Small intestine (tissue), 7 donors: ENCODE data around the gene CDHR2. TPM values are rescaled to one million over a fixed set of nuclear protein-coding genes. Genes with fewer than 3 reads are reported as not detected.
A peak's percentile ranks its signal among the peaks of the same experiment; 100 is the strongest.

Experiments used
- DNase-seq, 2 donors: peaks; one replicate each; pipeline versions ENCODE4 v3.0.0 to v3.0.0-alpha.2; 2013
- FAIRE-seq: peaks from 2 replicates; lab custom pipeline; 2012; peaks lifted over from hg19 to GRCh38; lab: Jason Lieb, UNC
- H3K27ac ChIP-seq, 3 donors: one replicate each; pipeline ENCODE4 v1.5.1; 2013; ENCODE audit warnings: low read length in 2 of 3, mild to moderate bottlenecking in 2 of 3, control low read depth in 1 of 3, inconsistent platforms in 1 of 3, low read depth in 1 of 3, moderate library complexity in 1 of 3
- H3K27me3 ChIP-seq, 3 donors: one replicate each; pipeline ENCODE4 v1.6.1; 2013; ENCODE audit warnings: low read length in 3 of 3, inconsistent platforms in 1 of 3; ENCODE audit not compliant: control insufficient read depth in 3 of 3, insufficient read depth in 3 of 3
- H3K36me3 ChIP-seq, 3 donors: one replicate each; pipeline ENCODE4 v1.6.1; 2013; ENCODE audit warnings: low read length in 3 of 3, inconsistent platforms in 1 of 3, low read depth in 1 of 3, mild to moderate bottlenecking in 1 of 3, moderate library complexity in 1 of 3; ENCODE audit not compliant: control insufficient read depth in 3 of 3, insufficient read depth in 2 of 3
- H3K4me1 ChIP-seq, 3 donors: one replicate each; pipeline ENCODE4 v1.6.1; 2013; ENCODE audit warnings: low read length in 2 of 3, inconsistent platforms in 1 of 3, low read depth in 1 of 3, mild to moderate bottlenecking in 1 of 3, moderate library complexity in 1 of 3; ENCODE audit not compliant: control insufficient read depth in 3 of 3, insufficient read depth in 2 of 3
- H3K4me3 ChIP-seq, 3 donors: one replicate each; pipeline ENCODE4 v1.5.1; 2013; ENCODE audit warnings: low read length in 3 of 3, control low read depth in 1 of 3, inconsistent platforms in 1 of 3, low read depth in 1 of 3, mild to moderate bottlenecking in 1 of 3, moderate library complexity in 1 of 3
- H3K9me3 ChIP-seq, 2 donors: one replicate each; pipeline ENCODE4 v1.6.1; 2013; ENCODE audit warnings: low read depth in 1 of 2, low read length in 1 of 2; ENCODE audit not compliant: control insufficient read depth in 2 of 2, insufficient read depth in 1 of 2
- whole genome bisulfite sequencing, 3 donors: extraction: QIAGEN DNeasy Blood & Tissue Kit; methylation state at CpG; one replicate each; pipeline ENCODE4 v1.1.7; 2013; 5-methylcytosine and 5-hydroxymethylcytosine counted together
- polyA plus RNA-seq, 4 donors: library from polyadenylated mRNA; stranded (reverse) in 3 of 4; unstranded in 1 of 4; fragments of 200-250 nt in 3 of 4; fragments of 120-200 nt in 1 of 4; gene quantifications; one replicate each; pipeline versions ENCODE4 v1.2.1 to v1.2.3, GENCODE V29; 2013
- donor health status: healthy with polysubstance abuse.
- donor health status: control.
- donor health status: control.
- donor health status: Bipolar disorder and iron deficiency.
- donor health status: healthy.

Gene CDHR2
- polyA plus RNA-seq, 4 donors = 50.1 to 545 (median 420) TPM

GRCh38 chr5:176629853-176630680 is 80.9 kb downstream of the CDHR2 start, which contains the start of the genes EIF4E1B and SNCB:
EIF4E1B (plus strand) TSS chr5:176630675; CDS start chr5:176642788, 12,113 bp downstream.
SNCB (minus strand) TSS chr5:176630534; CDS start chr5:176629654, 880 bp downstream.
- 1 to 3% (median 2%) methylated on average over 68 to 94 of the region's 94 CpGs for WGBS, 3 donors
- H3K9me3 ChIP-seq = no peaks in the 10 kb centered on the region
- H3K36me3 ChIP-seq = no peaks in the 10 kb centered on the region
- no peak for FAIRE-seq
- peaks cover 0 to 10% (median 5%) of the 10 kb centered on the region in 3 donors for H3K4me1 ChIP-seq
- peak within 1 kb of the TSS in 2 of 3 donors; percentile 15 to 18 for H3K4me3 ChIP-seq
- H3K27me3 ChIP-seq = peaks cover 9 to 79% (median 46%) of the 10 kb centered on the region in 3 donors
- peak in 1 of 2 donors; percentile 66 for DNase-seq
- H3K27ac ChIP-seq = no peak within 1 kb of the TSS

DNA sequence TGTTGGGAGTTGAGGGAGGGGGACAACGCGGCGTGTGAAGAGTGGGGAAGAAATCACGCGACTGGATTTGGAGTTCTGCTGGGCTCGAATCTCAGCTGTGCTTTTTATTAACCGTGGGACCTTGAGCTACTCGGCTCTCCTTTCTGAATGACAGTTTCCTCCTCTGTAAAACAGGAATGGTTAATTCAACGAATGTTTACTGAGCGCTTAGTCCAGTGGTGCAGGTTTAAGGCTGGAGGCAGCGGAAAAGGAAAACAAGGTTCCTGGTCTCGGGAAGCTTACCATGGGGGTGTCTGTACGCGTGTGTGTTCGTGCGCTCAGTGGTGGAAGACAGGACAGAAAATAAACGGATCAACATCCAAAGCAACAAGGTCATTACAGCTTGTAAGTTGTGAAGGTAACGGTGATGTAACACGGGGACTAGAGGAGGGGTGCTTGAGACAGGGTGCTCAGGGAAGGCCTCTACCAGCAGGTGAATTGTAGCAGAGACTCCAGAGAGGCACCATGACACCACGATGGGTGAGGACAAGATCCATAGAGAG is 81.6 kb downstream of the CDHR2 start:
- Histone ChIP-seq H3K9me3 (peaks cover 0 to 5% of the 10 kb centered on the region in 2 donors), H3K27me3 (peaks cover 9 to 75% (median 51%) of the 10 kb centered on the region in 3 donors), H3K36me3 (no peaks in the 10 kb centered on the region), H3K4me3 (peak overlapping the region in 2 of 3 donors; percentile 15 to 18), H3K4me1 (peaks cover 0 to 10% (median 5%) of the 10 kb centered on the region in 3 donors), H3K27ac (no peak overlapping the region)
- no peak for FAIRE-seq
- no peak for DNase-seq
- WGBS, 3 donors = 6 to 7% (median 7%) methylated on average over 20 of the region's 20 CpGs

DNA sequence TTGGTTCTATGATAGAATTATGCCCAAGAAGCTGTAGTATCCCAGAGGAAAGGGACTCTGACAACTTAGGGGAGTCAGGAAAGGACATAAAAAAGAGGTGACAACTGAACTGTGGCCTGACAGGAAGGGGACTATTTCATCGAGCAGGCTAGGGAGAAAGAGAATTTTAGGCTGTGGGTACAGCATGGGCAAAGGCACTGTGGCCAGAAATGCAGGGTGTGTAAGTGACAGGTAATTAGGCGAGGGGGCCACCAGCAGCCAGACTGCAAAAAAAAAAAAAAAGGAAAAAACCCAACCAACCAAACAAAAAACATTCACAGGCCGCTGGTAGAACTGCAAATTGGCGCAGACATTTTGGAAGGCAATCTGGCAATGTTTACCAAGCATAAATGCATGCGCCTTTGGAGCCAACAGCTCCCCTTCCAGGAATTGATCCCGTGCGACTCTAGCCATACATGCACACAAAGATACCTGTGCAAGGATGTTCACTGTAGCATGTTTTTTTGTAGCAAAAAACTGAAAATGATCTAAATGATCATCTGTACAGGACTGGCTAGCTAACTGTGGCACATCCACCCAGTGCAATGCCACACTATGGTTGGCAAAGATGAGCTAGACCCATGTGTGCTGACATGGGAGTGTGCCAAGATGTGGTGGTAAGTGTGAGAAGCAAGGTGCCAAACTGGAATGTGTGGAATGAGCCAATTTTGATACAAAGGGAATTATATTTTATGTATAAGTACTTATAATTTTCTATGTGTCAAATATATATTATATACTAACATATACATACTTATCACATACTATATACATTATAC is 82.5 kb downstream of the CDHR2 start:
- H3K4me3 ChIP-seq = no peak overlapping the region
- WGBS, 3 donors = 63 to 78% (median 68%) methylated on average over 7 of the region's 7 CpGs
- H3K27ac ChIP-seq = no peak overlapping the region
- DNase-seq (no peak), FAIRE-seq (no peak)
- H3K9me3 ChIP-seq = peaks cover 0 to 5% of the 10 kb centered on the region in 2 donors
- peaks cover 9 to 73% (median 47%) of the 10 kb centered on the region in 3 donors for H3K27me3 ChIP-seq
- H3K36me3 ChIP-seq = no peaks in the 10 kb centered on the region
- H3K4me1 ChIP-seq = peaks cover 0 to 10% (median 5%) of the 10 kb centered on the region in 3 donors

- H3K36me3 ChIP-seq = no peaks in the 10 kb centered on the region
- FAIRE-seq = no peak
Measured at GRCh38 chr5:176632745-176633144, 83.6 kb downstream of the CDHR2 start.

DNA sequence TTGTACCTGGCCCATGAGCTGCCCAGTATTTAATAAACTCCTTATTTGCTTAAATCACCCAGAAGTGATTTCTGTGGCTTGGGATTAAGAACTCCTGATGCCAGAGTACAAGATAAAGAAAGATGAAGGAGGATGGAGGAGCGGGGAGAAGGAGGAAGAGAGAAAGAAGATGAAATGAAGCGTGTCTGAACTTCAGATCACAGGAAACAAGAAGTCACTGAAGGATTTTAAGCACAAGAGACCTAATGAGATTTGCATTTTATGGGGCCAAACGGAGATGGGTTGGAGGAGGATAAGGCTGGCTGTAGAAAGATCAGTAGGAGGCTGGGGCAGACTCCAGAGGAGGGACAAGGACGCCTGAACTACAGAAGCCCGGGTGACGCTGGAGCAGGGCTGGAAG is 84.5 kb downstream of the CDHR2 start:
- no peak overlapping the region for H3K27ac ChIP-seq
- no peak for FAIRE-seq
- no peak overlapping the region for H3K4me3 ChIP-seq
- no peak for DNase-seq
- no peaks in the 10 kb centered on the region for H3K36me3 ChIP-seq
- peaks cover 9 to 66% (median 31%) of the 10 kb centered on the region in 3 donors for H3K27me3 ChIP-seq
- H3K9me3 ChIP-seq = peaks cover 0 to 5% of the 10 kb centered on the region in 2 donors
- WGBS, 3 donors = 21 to 33% (median 33%) methylated on average over 6 of the region's 6 CpGs
- peaks cover 0 to 10% (median 5%) of the 10 kb centered on the region in 3 donors for H3K4me1 ChIP-seq

More at GRCh38 chr5:176632745-176633144, 83.6 kb downstream of the CDHR2 start:
- H3K27ac ChIP-seq = no peak overlapping the region
- WGBS, 3 donors = 43 to 78% (median 60%) methylated on average over 2 of the region's 2 CpGs
- no peak overlapping the region for H3K4me3 ChIP-seq
- DNase-seq = peak in 1 of 2 donors; percentile 41
- H3K9me3 ChIP-seq = peaks cover 0 to 5% of the 10 kb centered on the region in 2 donors
- peaks cover 0 to 10% (median 5%) of the 10 kb centered on the region in 3 donors for H3K4me1 ChIP-seq
- peaks cover 9 to 69% (median 39%) of the 10 kb centered on the region in 3 donors for H3K27me3 ChIP-seq

- H3K4me1 ChIP-seq = no peaks in the 10 kb centered on the region
- no peak overlapping the region for H3K4me3 ChIP-seq
- H3K27me3 ChIP-seq = peaks cover 0 to 40% (median 13%) of the 10 kb centered on the region in 3 donors
- H3K36me3 ChIP-seq = no peaks in the 10 kb centered on the region
- H3K27ac ChIP-seq = no peak overlapping the region
- DNase-seq = no peak
- no peak for FAIRE-seq
- 33 to 42% (median 33%) methylated on average over 9 of the region's 9 CpGs for WGBS, 3 donors
- H3K9me3 ChIP-seq = peaks cover 0 to 5% of the 10 kb centered on the region in 2 donors
Measured at GRCh38 chr5:176636426-176636825, 87.3 kb downstream of the CDHR2 start.

- no peaks in the 10 kb centered on the region for H3K4me1 ChIP-seq
- FAIRE-seq = no peak
- no peak for DNase-seq
- no peaks in the 10 kb centered on the region for H3K36me3 ChIP-seq
- no peak overlapping the region for H3K27ac ChIP-seq
- 59 to 70% (median 65%) methylated on average over 4 of the region's 4 CpGs for WGBS, 3 donors
- H3K4me3 ChIP-seq = no peak overlapping the region
- peaks cover 0 to 35% (median 9%) of the 10 kb centered on the region in 3 donors for H3K27me3 ChIP-seq
- H3K9me3 ChIP-seq = peaks cover 0 to 5% of the 10 kb centered on the region in 2 donors
Measured at GRCh38 chr5:176637556-176637955, 88.4 kb downstream of the CDHR2 start.

DNA sequence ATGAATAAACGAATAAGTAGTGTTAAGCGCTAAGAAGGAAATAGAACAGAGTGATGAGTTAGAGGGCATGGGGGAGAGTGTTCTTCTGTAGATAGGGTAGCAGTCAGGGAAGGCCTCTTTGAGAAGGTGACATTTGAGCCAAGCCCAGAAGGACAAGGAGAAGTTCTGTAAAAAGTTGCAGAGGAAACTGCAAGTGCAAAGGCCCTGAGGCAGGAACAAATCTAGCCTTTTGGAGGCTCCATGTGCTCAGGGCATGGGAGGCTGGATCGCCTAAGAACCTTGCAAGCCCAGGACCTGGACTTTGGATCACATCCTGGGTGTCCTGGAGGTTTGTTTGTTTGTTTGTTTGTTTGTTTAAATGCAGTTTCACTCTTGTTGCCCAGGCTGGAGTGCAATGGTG is 89.3 kb downstream of the CDHR2 start:
- no peaks in the 10 kb centered on the region for H3K36me3 ChIP-seq
- no peak for FAIRE-seq
- no peak overlapping the region for H3K4me3 ChIP-seq
- WGBS, 3 donors = 89 to 92% (median 91%) methylated on average over 3 of the region's 3 CpGs
- no peaks in the 10 kb centered on the region for H3K4me1 ChIP-seq
- no peak overlapping the region for H3K27ac ChIP-seq
- peaks cover 0 to 34% (median 5%) of the 10 kb centered on the region in 3 donors for H3K27me3 ChIP-seq
- peaks cover 0 to 5% of the 10 kb centered on the region in 2 donors for H3K9me3 ChIP-seq
- no peak for DNase-seq
